HG03139 (cell line): ENCODE data around the gene RAP2B.
"Not testable (repeated sequence)": the region's sequence is repeated elsewhere in the genome, so short reads cannot be mapped to it uniquely, and the experiment has no call there.

Experiments used
- ATAC-seq: cut with Tn5 transposase; IDR thresholded peaks from one replicate; pipeline ENCODE4 v1.9.1; 2021; ENCODE audit not compliant: unreplicated experiment

Gene RAP2B

DNA sequence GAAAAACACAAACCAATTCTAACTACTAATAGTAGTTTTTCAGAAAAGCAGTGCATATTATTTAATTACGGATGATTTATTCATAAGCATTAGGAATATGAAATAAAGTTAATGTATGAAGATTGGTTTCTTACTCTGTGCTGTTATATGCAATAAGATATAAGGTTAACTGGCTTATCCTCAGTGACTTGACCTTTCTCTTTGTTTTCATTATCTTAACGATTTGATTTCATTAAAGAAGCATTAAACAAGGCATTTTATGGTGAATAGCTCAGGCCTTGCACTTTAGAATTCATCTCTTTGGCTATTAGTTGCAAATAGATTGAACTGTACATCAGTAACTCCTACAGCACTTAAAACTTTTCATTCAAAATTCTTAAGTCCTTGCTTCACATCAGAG lies 28.9 kb downstream of the RAP2B start:
- no peak for ATAC-seq

DNA sequence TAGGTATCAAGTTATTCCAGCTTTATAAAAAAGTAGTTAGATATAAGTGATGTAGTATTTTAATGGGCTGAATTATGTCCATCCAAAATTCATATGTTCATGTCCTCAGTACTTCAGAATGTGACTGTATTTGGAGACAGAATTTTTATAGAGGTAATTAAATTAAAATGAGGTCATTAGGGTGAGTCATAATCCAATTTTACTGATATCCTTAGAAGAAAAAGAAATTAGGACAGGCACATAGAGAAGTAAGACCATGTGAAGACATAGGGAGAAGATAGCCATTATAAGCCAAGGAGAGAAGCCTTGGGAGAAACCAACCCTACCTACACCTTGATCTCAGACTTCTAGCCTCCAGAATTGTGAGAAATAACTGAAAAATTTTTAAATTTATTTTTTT lies 30.3 kb downstream of the RAP2B start:
- no peak for ATAC-seq

DNA sequence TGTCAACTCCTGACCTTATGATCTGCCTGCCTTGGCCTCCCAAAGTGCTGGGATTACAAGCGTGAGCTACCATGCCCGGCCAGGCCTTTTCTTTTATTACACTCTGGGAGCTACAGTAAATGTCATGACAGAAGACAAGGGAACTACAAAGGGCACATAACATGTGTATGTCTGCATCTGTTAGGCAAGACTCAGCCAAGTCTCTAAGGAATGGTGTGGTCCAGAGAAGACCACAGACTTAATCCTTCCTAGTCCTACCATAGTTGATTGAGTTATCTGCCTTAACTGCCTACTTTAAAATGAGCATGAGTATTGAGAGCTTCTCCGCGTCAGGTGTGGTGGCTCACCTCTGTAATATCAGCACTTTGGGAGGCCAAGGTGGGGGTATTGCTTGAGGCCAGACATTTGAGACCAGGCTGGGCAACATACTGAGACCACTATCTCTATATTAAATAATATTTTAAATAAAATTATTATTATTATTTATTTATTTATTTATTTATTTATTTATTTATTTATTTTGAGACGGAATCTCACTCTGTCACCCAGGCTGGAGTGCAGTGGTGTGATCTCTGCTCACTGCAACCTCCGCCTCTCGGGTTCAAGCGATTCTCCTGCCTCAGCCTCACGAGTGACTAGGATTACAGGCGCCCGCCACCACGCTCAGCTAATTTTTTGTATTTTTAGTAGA lies 31.9 kb downstream of the RAP2B start:
- ATAC-seq: not testable (repeated sequence)

DNA sequence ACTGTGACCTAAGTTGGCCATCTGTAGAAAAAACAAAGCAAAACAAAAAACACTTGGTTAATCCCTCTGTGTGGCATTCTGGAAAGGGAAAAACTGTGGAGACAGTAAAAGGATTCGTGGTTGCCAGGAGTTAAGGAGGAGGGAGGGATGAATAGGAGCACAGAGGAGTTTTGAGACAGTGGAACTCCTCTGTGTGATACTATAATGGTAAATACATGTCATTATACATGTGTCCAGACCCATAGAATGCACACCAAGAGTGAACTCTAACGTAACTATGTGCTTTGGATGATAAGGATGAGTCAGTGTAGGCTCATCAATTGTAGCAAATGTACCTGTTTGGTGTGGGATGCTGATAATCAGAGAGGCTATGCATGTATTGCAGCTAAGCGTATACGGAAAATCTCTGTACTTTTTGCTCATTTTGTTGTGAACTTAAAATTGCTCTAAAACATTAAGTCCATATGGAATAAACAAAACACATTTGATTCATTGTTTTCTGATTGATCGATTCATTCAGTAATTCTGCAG lies 33.4 kb downstream of the RAP2B start:
- no peak for ATAC-seq

DNA sequence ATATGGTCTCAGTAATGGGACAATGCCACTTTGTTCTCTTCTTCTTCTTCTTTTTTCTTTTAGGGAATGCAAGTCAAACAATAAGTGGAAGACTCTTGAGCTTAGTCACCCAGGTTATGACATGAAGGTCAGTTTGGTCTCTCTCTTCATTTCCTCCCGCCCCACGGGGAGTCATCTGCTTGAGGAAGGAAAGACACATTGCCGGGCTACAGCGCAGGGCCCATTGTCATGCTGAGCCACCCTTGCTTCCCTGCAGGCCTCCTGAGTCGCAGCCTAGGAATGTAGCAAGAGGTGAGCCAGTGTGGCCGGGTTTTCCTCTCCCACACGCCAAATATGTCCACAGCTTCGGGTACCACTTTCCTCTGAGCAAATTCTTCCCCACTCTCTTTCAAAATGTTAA lies 47.6 kb downstream of the RAP2B start:
- no peak for ATAC-seq

DNA sequence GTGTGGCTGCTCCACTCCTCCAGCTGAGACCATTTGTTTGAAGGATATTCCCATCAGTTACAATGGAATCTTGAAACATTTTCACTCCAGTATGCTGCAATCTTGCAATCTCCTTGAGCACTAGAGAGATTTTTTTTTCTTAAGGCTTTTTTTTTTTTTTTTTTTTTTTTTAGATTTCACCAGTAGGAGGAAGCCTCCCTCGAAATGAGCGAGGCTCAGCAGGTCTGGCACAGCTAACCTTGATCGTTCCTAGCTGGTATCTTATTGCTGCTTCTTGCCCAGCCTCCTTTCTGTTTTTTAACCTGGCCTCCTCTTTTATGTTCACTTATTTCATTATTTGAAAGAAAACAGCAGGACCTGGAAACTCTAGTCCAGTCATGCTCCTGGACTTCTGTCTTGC lies 48.1 kb downstream of the RAP2B start:
- no peak for ATAC-seq

DNA sequence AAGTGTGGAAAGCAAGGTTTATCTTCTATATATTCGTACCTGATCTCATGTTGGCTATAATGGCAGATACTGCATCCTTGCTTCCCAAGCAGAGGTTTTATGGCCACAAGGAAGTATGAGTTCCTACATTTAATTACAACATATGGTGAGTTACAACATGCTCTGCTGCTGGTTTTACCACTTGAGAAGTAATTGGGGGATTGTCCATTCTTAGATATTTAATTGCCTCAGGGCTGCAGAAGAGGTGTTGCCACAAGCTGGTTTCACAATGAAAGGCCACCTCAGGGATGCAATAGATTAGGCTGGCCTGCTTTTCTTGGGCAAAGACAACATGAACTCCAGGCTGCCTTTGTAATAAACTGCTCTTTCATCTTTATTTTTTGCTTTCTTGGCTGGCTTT lies 48.6 kb downstream of the RAP2B start:
- no peak for ATAC-seq

DNA sequence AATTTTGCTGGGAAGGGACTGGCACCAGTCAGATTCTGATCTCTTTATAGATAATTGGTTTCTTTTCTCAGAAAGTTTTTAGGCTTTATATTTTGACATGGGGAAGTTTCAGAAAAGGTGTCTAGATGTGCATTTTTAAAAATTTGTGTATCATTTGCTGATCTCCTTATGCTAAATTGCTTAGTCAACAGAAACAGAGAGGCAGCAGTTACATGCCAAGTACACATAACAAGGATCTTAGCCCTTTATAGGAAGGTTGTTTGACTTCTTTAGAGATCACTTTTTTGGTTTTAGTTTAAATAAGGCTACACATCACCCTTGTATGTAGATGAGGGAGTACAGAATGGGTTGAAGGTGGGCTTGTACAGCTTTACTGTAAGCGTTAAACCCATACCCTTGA lies 53.5 kb downstream of the RAP2B start:
- ATAC-seq: no peak

DNA sequence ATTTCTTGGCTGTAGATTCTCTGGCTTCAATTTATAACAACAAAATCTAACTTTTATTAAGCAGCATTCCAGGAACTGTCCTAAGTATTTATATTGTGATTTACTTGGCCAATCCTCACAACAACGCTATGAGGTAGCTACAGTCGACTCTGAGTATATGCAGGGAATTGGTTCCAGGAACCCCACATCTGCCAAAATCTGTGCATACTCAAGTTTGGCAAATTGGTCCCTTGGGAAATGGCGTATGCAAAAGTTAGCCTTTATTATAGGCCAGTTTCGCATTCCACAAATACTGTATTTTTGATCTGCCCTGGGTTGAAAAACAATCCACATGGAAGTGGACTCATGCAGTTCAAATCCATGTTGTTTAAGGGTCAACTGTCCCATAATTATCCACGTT lies 53.9 kb downstream of the RAP2B start:
- no peak for ATAC-seq

DNA sequence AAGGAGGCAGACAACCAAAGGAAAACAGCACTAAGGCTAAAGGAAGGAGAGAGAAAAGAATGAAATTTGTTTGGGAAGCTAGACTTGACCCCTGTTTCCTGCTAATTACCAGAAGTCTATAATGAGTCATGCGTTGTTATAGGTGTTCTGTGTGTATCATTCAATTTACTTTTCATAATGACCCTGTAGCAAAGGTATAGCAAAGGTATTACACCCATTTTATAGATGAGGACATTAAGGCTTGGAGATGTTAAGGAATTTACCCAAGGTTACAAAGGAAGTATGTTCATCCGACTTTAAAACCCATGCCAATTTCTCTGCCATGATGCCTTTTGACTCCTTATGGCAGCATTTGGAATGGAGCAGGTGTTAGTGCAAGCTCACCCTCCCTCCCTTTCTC lies 54.9 kb downstream of the RAP2B start:
- no peak for ATAC-seq

DNA sequence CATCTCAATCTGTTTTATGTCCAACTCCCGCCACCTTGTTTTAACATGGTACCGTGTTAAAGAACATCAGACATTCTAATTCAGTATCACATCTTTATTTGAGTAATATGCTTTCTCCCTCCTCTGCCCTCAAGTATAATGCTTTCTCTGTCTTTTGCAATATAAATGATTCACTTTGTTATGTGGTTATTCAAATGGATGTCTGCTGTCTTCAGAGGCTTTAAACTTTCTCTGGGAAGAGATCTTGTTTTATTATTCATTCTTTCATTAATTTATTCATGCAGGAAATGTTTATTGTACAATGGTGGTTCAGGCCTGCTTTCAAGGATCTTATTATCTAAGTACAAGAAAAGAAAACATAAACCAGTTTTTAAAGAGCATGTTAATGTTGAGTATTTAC lies 57.1 kb downstream of the RAP2B start:
- no peak for ATAC-seq
